GM23248 (cell line): ENCODE data around the gene ZNF543.

Source experiments
- EZH2 ChIP-seq: fragments of 200-600 bp; sonication (generic); IDR thresholded peaks from 2 replicates; pipeline ENCODE4 v1.6.1; 2018; ENCODE audit warnings: antibody characterized with exemption, mild to moderate bottlenecking; ENCODE audit not compliant: insufficient read depth, poor library complexity, severe bottlenecking
- EZH2phosphoT487 ChIP-seq: fragments of 200-600 bp; sonication (generic); IDR thresholded peaks from 2 replicates; pipeline ENCODE4 v1.6.1; 2018; ENCODE audit warnings: antibody characterized with exemption, moderate library complexity, mild to moderate bottlenecking, low read depth; ENCODE audit not compliant: insufficient read depth

DNA sequence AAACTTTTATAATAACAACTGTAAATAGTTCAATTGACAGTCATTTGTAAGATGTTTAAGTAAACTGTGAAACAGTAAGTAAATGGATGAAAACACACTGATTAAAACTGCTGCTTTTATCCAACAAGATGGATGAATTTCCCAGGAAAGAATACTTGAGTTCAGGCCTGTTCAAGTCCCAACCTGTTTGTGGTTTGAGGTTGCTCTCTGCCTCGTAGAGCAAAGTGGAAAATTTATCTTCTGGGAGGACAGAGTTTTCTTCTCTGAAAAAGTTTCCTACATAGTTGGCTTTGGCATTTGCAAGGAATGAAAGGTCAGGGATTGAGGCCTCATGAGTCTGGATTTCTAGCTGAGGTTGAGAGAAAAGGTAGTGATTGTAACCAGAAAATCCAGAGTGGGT lies 15.2 kb upstream of the ZNF543 start:
- TF ChIP-seq EZH2phosphoT487 (no peak), EZH2 (no peak)
